ENCODE data around the gene SLC9A5. TPM values are rescaled to one million over a fixed set of nuclear protein-coding genes. Genes with fewer than 3 reads are reported as not detected.

The SLC9A5 gene
- total RNA-seq, 2 experiments from 2014 or later, result 2.7 to 4.2 TPM

DNA sequence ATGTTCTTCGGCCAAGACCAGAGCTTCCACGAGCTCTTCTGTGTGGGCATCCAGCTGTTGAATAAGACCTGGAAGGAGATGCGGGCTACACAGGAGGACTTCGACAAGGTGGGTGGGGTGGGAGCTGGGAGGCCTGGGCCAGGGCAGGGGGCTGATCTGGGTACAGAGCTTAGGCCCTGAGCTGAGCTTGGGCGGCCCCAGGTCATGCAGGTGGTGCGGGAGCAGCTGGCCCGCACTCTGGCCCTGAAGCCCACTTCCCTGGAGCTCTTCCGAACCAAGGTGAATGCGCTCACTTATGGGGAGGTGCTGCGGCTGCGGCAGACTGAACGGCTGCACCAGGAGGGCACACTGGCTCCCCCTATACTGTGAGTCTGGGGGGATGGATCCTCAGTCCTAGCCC is 46.4 kb upstream of the SLC9A5 start:
- Histone ChIP-seq H4K20me1 (ENCODE audit: insufficient read depth, low read length) (no peaks in the 10 kb centered on the region), H2AFZ (ENCODE audit: low read length) (no peak overlapping the region), H3K9me2 (ENCODE audit: insufficient read depth, low read length) (no peaks in the 10 kb centered on the region), H3K79me2 (ENCODE audit: insufficient read depth, low read depth, low read length) (no peaks in the 10 kb centered on the region), H3K9me3 (ENCODE audit: low read length) (no peaks in the 10 kb centered on the region), H3K4me1 (ENCODE audit: insufficient read depth, low read length, poor library complexity, severe bottlenecking) (no peaks in the 10 kb centered on the region), H3K4me3 (ENCODE audit: low read depth, low read length, poor library complexity, severe bottlenecking) (no peak overlapping the region), H3K36me3 (ENCODE audit: insufficient read depth, low read length) (peaks cover 67% of the 10 kb centered on the region), H3K4me2 (ENCODE audit: low read length) (no peak overlapping the region), H3K27ac (ENCODE audit: low read depth, low read length, poor library complexity, severe bottlenecking) (no peak overlapping the region)
- ChIA-PET CTCF (ENCODE audit: unreplicated experiment) (interaction anchor here (0.5 to 0.6 kb wide), 2 partner anchors 32 to 98 kb away, joined by 3 read pairs; partner anchors contain the start of gene NOL3), POLR2A (no interaction called here)
- DNase-seq (ENCODE audit: low spot score), result no peak
- BruUV-seq (replicated peaks), result no TSS peak
- intact Hi-C loops (cut with micrococcal nuclease; ENCODE audit: unreplicated experiment), result no loop called here
- TF ChIP-seq EZH2phosphoT487 (IDR thresholded peaks at IDR 0.05; ENCODE audit: borderline replicate concordance, low read depth, low read length) (no peak), CTCF (conservative IDR thresholded peaks at IDR 0.05; ENCODE audit: low read length) (no peak)

DNA sequence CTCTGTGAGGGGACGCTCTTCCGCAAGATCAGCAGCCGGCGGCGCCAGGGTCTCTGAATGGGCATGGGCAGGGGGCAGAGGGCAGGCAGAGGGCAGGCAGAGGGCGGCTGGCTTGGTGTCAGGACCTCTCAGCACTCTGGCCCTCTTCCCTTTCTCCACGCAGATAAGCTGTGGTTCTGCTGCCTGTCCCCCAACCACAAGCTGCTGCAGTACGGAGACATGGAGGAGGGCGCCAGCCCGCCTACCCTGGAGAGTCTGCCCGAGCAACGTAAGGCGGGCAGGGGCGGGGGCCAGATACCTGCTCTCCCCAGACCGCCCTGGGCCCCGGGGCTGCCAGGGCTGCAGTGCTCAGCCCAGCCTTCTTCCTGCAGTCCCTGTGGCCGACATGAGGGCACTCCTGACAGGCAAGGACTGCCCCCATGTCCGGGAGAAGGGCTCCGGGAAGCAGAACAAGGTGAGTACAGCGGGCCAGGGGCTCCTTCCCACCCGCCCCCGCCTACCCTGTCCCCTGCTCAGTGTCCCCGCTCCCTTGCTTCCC is 45.8 kb upstream of the SLC9A5 start:
- Histone ChIP-seq H3K9me3 (ENCODE audit: low read length) (no peaks in the 10 kb centered on the region), H3K79me2 (ENCODE audit: insufficient read depth, low read depth, low read length) (no peaks in the 10 kb centered on the region), H3K9me2 (ENCODE audit: insufficient read depth, low read length) (no peaks in the 10 kb centered on the region), H3K36me3 (ENCODE audit: insufficient read depth, low read length) (peaks cover 61% of the 10 kb centered on the region), H3K4me3 (ENCODE audit: low read depth, low read length, poor library complexity, severe bottlenecking) (no peak overlapping the region), H4K20me1 (ENCODE audit: insufficient read depth, low read length) (no peaks in the 10 kb centered on the region), H3K4me1 (ENCODE audit: insufficient read depth, low read length, poor library complexity, severe bottlenecking) (no peaks in the 10 kb centered on the region), H3K27ac (ENCODE audit: low read depth, low read length, poor library complexity, severe bottlenecking) (no peak overlapping the region), H3K4me2 (ENCODE audit: low read length) (no peak overlapping the region), H2AFZ (ENCODE audit: low read length) (no peak overlapping the region)
- POLR2A ChIA-PET, result no interaction called here
- CTCF ChIA-PET (ENCODE audit: unreplicated experiment), result no interaction called here
- TF ChIP-seq CTCF (conservative IDR thresholded peaks at IDR 0.05; ENCODE audit: low read length) (no peak), EZH2phosphoT487 (IDR thresholded peaks at IDR 0.05; ENCODE audit: borderline replicate concordance, low read depth, low read length) (no peak)
- BruUV-seq (replicated peaks), result no TSS peak
- DNase-seq (ENCODE audit: low spot score), result no peak
- intact Hi-C loops (cut with micrococcal nuclease; ENCODE audit: unreplicated experiment), result no loop called here

DNA sequence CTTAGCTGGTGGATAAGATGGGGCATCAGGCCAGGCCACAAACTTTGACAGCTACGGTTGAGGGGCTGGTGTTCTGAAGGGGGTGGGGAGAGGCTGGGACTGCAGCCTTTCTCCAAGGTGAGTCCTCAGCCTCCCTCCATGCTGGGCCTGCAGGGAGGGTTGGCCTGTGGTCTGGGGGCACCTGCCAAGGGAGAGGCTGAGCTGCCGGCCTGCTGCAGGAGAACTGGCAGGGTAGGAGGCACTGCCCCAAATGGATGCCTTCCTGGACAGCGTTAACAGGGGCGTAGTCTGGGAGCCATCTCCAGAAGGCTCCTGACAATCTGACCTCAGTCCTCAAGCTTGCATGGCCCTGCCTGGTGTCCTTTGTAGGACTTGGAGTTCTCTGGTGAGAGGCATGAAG is 44.7 kb upstream of the SLC9A5 start:
- H3K4me3 ChIP-seq (ENCODE audit: low read depth, low read length, poor library complexity, severe bottlenecking), result no peak overlapping the region
- peaks cover 50% of the 10 kb centered on the region for H3K36me3 ChIP-seq (ENCODE audit: insufficient read depth, low read length)
- no peaks in the 10 kb centered on the region for H3K9me3 ChIP-seq (ENCODE audit: low read length)
- no TSS peak for BruUV-seq (replicated peaks)
- TF ChIP-seq CTCF (conservative IDR thresholded peaks at IDR 0.05; ENCODE audit: low read length) (no peak), EZH2phosphoT487 (IDR thresholded peaks at IDR 0.05; ENCODE audit: borderline replicate concordance, low read depth, low read length) (no peak)
- ChIA-PET CTCF (ENCODE audit: unreplicated experiment) (interaction anchor here (0.6 kb wide), 1 partner anchor 337 kb away, joined by 3 read pairs; no protein-coding TSS in a partner anchor), POLR2A (no interaction called here)
- H2AFZ ChIP-seq (ENCODE audit: low read length), result no peak overlapping the region
- H3K79me2 ChIP-seq (ENCODE audit: insufficient read depth, low read depth, low read length), result no peaks in the 10 kb centered on the region
- no peak overlapping the region for H3K4me2 ChIP-seq (ENCODE audit: low read length)
- intact Hi-C loops (cut with micrococcal nuclease; ENCODE audit: unreplicated experiment), result no loop called here
- H4K20me1 ChIP-seq (ENCODE audit: insufficient read depth, low read length), result no peaks in the 10 kb centered on the region
- no peak for DNase-seq (ENCODE audit: low spot score)
- H3K27ac ChIP-seq (ENCODE audit: low read depth, low read length, poor library complexity, severe bottlenecking), result no peak overlapping the region
- H3K9me2 ChIP-seq (ENCODE audit: insufficient read depth, low read length), result no peaks in the 10 kb centered on the region
- no peaks in the 10 kb centered on the region for H3K4me1 ChIP-seq (ENCODE audit: insufficient read depth, low read length, poor library complexity, severe bottlenecking)

All from OCI-LY7 (cell line).